A673 (cell line): ENCODE data around the gene ITPRID2.

Experiments used
- CTCF ChIP-seq: fragments of 300-800, 200-600 bp; sonication (generic); conservative IDR thresholded peaks from 2 replicates; pipeline ENCODE4 v1.5.1; 2017; ENCODE audit warnings: low read depth, mild to moderate bottlenecking, antibody characterized with exemption, low read length, moderate library complexity, mixed read lengths
- EZH2 ChIP-seq: fragments of 200-600 bp; sonication (generic); IDR thresholded peaks from 2 replicates; pipeline ENCODE4 v1.6.1; 2017; ENCODE audit warnings: borderline replicate concordance, low read depth, mild to moderate bottlenecking, mixed read lengths, antibody characterized with exemption, low read length; ENCODE audit not compliant: poor library complexity, severe bottlenecking

- TF ChIP-seq CTCF (no peak), EZH2 (no peak)
Observed at GRCh38 chr2:181859123-181859522, 32.4 kb upstream of the ITPRID2 start.
